Measurements from ENCODE around the gene SRGAP2C.
"Not testable (repeated sequence)": the region's sequence is repeated elsewhere in the genome, so short reads cannot be mapped to it uniquely, and the experiment has no call there.

DNA sequence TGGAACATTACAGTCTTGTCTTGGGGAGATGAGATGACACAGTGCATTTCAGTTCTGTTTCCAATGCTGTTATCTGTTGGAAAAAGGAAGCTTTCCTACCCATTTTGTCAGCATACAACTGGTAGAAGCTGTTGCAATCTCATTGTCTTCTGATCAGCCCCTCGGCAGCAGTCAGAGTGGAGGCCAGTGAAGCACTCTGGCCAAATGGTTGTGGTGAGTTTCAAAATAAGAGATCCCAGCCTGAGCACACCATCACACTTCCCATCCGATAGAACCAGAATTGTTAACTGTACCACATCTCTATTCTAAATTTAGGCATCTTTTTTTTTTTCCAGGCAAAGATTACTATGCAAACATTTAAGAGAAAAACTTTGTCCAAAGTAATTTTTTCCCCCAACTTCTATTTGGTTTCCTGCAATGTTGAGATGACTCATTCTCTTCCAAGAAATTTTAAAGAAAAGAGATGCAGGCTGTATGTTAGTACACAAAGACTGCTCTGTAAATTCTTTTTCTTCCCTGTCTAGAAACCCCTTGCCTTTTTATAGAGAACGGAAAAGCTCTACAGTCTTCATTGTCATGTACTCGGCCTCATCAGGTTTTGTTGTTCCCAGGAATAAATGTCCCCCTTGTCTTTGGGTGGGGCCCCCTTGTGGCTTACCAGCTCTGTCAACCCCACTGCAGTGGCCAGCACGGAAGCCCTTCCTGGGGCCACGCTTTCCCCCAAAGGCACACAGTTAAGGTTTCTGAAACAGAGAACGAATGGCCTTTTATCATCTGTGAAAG is 176.9 kb downstream of the SRGAP2C start:
- TF ChIP-seq, protein P1, sequence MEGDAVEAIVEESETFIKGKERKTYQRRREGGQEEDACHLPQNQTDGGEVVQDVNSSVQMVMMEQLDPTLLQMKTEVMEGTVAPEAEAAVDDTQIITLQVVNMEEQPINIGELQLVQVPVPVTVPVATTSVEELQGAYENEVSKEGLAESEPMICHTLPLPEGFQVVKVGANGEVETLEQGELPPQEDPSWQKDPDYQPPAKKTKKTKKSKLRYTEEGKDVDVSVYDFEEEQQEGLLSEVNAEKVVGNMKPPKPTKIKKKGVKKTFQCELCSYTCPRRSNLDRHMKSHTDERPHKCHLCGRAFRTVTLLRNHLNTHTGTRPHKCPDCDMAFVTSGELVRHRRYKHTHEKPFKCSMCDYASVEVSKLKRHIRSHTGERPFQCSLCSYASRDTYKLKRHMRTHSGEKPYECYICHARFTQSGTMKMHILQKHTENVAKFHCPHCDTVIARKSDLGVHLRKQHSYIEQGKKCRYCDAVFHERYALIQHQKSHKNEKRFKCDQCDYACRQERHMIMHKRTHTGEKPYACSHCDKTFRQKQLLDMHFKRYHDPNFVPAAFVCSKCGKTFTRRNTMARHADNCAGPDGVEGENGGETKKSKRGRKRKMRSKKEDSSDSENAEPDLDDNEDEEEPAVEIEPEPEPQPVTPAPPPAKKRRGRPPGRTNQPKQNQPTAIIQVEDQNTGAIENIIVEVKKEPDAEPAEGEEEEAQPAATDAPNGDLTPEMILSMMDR (IDR thresholded peaks at IDR 0.05; ENCODE audit: poor library complexity, severe bottlenecking), result not testable (repeated sequence)
- TF ChIP-seq EZH2 (IDR thresholded peaks at IDR 0.05; ENCODE audit: borderline replicate concordance, insufficient read depth, low read length, poor library complexity, severe bottlenecking); POLR2AphosphoS5 (IDR thresholded peaks at IDR 0.05); SMC3 (conservative IDR thresholded peaks at IDR 0.05; ENCODE audit: poor library complexity); EP300 (conservative IDR thresholded peaks at IDR 0.05; ENCODE audit: poor library complexity, severe bottlenecking): not testable (repeated sequence)
- TF ChIP-seq, protein P2, sequence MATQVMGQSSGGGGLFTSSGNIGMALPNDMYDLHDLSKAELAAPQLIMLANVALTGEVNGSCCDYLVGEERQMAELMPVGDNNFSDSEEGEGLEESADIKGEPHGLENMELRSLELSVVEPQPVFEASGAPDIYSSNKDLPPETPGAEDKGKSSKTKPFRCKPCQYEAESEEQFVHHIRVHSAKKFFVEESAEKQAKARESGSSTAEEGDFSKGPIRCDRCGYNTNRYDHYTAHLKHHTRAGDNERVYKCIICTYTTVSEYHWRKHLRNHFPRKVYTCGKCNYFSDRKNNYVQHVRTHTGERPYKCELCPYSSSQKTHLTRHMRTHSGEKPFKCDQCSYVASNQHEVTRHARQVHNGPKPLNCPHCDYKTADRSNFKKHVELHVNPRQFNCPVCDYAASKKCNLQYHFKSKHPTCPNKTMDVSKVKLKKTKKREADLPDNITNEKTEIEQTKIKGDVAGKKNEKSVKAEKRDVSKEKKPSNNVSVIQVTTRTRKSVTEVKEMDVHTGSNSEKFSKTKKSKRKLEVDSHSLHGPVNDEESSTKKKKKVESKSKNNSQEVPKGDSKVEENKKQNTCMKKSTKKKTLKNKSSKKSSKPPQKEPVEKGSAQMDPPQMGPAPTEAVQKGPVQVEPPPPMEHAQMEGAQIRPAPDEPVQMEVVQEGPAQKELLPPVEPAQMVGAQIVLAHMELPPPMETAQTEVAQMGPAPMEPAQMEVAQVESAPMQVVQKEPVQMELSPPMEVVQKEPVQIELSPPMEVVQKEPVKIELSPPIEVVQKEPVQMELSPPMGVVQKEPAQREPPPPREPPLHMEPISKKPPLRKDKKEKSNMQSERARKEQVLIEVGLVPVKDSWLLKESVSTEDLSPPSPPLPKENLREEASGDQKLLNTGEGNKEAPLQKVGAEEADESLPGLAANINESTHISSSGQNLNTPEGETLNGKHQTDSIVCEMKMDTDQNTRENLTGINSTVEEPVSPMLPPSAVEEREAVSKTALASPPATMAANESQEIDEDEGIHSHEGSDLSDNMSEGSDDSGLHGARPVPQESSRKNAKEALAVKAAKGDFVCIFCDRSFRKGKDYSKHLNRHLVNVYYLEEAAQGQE (IDR thresholded peaks at IDR 0.05; ENCODE audit: borderline replicate concordance), result not testable (repeated sequence)

Data from neural cell (in vitro differentiated cells).